ENCODE measurements around the gene C5orf24.

GRCh38 chr5:134879456-134879855, 33.7 kb downstream of the C5orf24 start:
- TF ChIP-seq EZH2 (IDR thresholded peaks at IDR 0.05) (no peak), EZH2phosphoT487 (IDR thresholded peaks at IDR 0.05) (no peak)
- TF ChIP-seq, protein P1, sequence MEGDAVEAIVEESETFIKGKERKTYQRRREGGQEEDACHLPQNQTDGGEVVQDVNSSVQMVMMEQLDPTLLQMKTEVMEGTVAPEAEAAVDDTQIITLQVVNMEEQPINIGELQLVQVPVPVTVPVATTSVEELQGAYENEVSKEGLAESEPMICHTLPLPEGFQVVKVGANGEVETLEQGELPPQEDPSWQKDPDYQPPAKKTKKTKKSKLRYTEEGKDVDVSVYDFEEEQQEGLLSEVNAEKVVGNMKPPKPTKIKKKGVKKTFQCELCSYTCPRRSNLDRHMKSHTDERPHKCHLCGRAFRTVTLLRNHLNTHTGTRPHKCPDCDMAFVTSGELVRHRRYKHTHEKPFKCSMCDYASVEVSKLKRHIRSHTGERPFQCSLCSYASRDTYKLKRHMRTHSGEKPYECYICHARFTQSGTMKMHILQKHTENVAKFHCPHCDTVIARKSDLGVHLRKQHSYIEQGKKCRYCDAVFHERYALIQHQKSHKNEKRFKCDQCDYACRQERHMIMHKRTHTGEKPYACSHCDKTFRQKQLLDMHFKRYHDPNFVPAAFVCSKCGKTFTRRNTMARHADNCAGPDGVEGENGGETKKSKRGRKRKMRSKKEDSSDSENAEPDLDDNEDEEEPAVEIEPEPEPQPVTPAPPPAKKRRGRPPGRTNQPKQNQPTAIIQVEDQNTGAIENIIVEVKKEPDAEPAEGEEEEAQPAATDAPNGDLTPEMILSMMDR (IDR thresholded peaks at IDR 0.05), result no peak

Data from neural progenitor cell (in vitro differentiated cells).